B cell (primary cell): ENCODE results near the gene SNAPC4.

Experiments used
- EZH2 ChIP-seq: IDR thresholded peaks from 2 replicates; pipeline ENCODE4 v1.6.1; 2012; ENCODE audit warnings: borderline replicate concordance, low read depth, mild to moderate bottlenecking, moderate library complexity, low read length; ENCODE audit not compliant: insufficient read depth, poor library complexity, severe bottlenecking
- TF ChIP-seq, protein P1 (sequence below): fragments of 200-600 bp; IDR thresholded peaks from one replicate; pipeline ENCODE4 v1.8.0; 2022; ENCODE audit warnings: antibody characterized with exemption, mild to moderate bottlenecking

DNA sequence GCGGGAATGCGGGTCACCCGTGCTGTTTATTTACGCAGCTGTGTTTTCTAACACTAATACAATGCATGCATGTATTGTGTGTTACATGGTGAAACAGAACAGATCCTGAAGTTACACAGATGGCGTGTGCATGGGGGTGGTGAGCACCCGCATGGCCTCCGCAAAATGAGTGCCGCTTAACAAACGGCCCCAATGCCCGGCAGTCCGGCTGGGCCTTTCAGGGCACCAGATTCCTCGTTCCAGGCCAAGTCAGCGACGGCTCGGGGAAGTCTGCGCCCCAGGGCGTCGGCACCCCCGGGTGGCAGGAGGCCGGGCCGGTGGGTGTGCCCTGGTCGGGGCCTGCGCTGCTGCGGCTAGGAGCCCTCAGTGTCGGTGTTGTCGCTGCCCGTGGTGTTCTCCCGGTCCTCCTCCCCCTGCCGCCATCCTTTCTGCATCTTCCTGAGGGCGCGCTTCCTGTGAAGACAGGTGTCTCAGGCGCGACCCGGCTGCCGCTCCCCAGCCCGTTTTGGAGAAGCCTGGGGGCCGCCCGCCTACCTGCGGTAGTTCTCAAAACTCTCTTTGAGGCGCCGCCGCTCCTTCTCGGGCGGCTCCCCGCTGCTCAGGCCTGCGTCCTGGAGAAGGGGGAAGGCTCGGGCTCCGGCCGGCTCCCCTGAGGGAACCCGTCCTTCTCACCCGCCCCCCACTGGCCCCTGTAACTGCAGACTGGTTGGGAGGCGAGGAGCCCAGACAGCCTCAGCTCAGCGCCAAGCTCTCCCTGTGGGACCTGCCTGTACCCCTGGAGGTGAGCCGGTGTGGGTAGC, 35.8 kb downstream of the SNAPC4 start:
- TF ChIP-seq, protein P1, sequence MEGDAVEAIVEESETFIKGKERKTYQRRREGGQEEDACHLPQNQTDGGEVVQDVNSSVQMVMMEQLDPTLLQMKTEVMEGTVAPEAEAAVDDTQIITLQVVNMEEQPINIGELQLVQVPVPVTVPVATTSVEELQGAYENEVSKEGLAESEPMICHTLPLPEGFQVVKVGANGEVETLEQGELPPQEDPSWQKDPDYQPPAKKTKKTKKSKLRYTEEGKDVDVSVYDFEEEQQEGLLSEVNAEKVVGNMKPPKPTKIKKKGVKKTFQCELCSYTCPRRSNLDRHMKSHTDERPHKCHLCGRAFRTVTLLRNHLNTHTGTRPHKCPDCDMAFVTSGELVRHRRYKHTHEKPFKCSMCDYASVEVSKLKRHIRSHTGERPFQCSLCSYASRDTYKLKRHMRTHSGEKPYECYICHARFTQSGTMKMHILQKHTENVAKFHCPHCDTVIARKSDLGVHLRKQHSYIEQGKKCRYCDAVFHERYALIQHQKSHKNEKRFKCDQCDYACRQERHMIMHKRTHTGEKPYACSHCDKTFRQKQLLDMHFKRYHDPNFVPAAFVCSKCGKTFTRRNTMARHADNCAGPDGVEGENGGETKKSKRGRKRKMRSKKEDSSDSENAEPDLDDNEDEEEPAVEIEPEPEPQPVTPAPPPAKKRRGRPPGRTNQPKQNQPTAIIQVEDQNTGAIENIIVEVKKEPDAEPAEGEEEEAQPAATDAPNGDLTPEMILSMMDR: peak; percentile 64
- no peak for TF ChIP-seq EZH2
